ENCODE measurements around the gene BOC.

GRCh38 chr3:113277414-113277813, 66.1 kb downstream of the BOC start:
- TF ChIP-seq CTCF (IDR thresholded peaks at IDR 0.05) (no peak), POLR2A (IDR thresholded peaks at IDR 0.05) (no peak)
